H1 (cell line): Measurements from ENCODE around the gene SMAP1. TPM values are rescaled to one million over a fixed set of nuclear protein-coding genes. Genes with fewer than 3 reads are reported as not detected.

Experiments
- CTCF ChIA-PET: fragments of 300-600 bp; sonication (Branson Sonifier 250); formaldehyde crosslinking; loops from one replicate; lab custom pipeline; 2021; ENCODE audit not compliant: partially characterized antibody; lab: Charles Lee
- POLR2A ChIA-PET: fragments of 300-600 bp; sonication (Branson Sonifier 250); formaldehyde crosslinking; loops from one replicate; lab custom pipeline; 2021; ENCODE audit warnings: inconsistent platforms; ENCODE audit not compliant: partially characterized antibody; lab: Charles Lee
- DNase-seq, 2 experiments: peaks; one replicate each; pipeline versions ENCODE4 v3.0.0 to v3.0.0-alpha.2; 2010 to 2022; ENCODE audit warnings: low spot score in 2 of 2, low read depth in 1 of 2, mixed read lengths in 1 of 2
- FAIRE-seq: peaks from 2 replicates; lab custom pipeline; 2011; peaks lifted over from hg19 to GRCh38; lab: Jason Lieb, UNC
- H2AFZ ChIP-seq: 2 replicates; pipeline ENCODE4 v1.8.1; 2012; ENCODE audit warnings: low read length, inconsistent platforms
- H2AK5ac ChIP-seq: 2 replicates; pipeline ENCODE4 v1.6.1; 2013; ENCODE audit warnings: low read depth, low read length
- H2BK120ac ChIP-seq: replicated peaks from 2 replicates; pipeline ENCODE3; 2013; ENCODE audit warnings: low read depth, low read length, inconsistent platforms
- H2BK12ac ChIP-seq: 2 replicates; pipeline ENCODE4 v1.6.1; 2013; ENCODE audit warnings: low read depth, low read length
- H2BK15ac ChIP-seq: 2 replicates; pipeline ENCODE4 v1.6.1; 2013; ENCODE audit warnings: low read length
- H2BK20ac ChIP-seq: 2 replicates; pipeline ENCODE4 v1.6.1; 2013; ENCODE audit warnings: low read length
- H2BK5ac ChIP-seq: 2 replicates; pipeline ENCODE4 v1.6.1; 2013; ENCODE audit warnings: low read depth, low read length
- H3K14ac ChIP-seq: 2 replicates; pipeline ENCODE4 v1.6.1; 2013; ENCODE audit warnings: inconsistent platforms; ENCODE audit not compliant: insufficient read length
- H3K18ac ChIP-seq: 2 replicates; pipeline ENCODE4 v1.6.1; 2013; ENCODE audit warnings: low read length; ENCODE audit errors: extremely low read depth
- H3K23ac ChIP-seq: 2 replicates; pipeline ENCODE4 v1.6.1; 2013; ENCODE audit warnings: inconsistent platforms; ENCODE audit not compliant: insufficient read length
- H3K23me2 ChIP-seq: 2 replicates; pipeline ENCODE4 v1.6.1; 2013; ENCODE audit warnings: low read depth, low read length
- H3K27ac ChIP-seq: 2 replicates; pipeline ENCODE4 v1.6.1; 2011; ENCODE audit warnings: low read depth, low read length, inconsistent platforms
- H3K27me3 ChIP-seq, 4 experiments: replicated peaks in 1 of 4; 1 replicate in 1 of 4; 2 replicates in 3 of 4; pipeline versions ENCODE4 v1.6.1 to v1.8.1; 2011 to 2013; ENCODE audit warnings: low read length in 3 of 4, mild to moderate bottlenecking in 3 of 4, inconsistent platforms in 2 of 4, mixed read lengths in 2 of 4, moderate library complexity in 1 of 4; ENCODE audit not compliant: control insufficient read depth in 3 of 4, insufficient read depth in 3 of 4; ENCODE audit errors: extremely low read depth in 1 of 4
- H3K36me3 ChIP-seq, 4 experiments: 2 replicates each; pipeline versions ENCODE4 v1.6.1 to v1.8.1; 2011 to 2013; ENCODE audit warnings: mild to moderate bottlenecking in 4 of 4, low read length in 3 of 4, moderate library complexity in 2 of 4, control low read depth in 1 of 4, inconsistent platforms in 1 of 4; ENCODE audit not compliant: insufficient read depth in 4 of 4, control insufficient read depth in 2 of 4
- H3K4ac ChIP-seq: replicated peaks from 2 replicates; pipeline ENCODE3; 2013; ENCODE audit warnings: low read length, low read depth, mixed read lengths, inconsistent platforms; ENCODE audit not compliant: insufficient read length
- H3K4me1 ChIP-seq, 4 experiments: replicated peaks in 1 of 4; 1 replicate in 1 of 4; 2 replicates in 3 of 4; pipeline versions ENCODE4 v1.6.1 to v1.8.1; 2011 to 2013; ENCODE audit warnings: low read length in 3 of 4, inconsistent platforms in 2 of 4, mixed read lengths in 1 of 4; ENCODE audit not compliant: insufficient read depth in 4 of 4, control insufficient read depth in 3 of 4
- H3K4me2 ChIP-seq, 2 experiments: 2 replicates each; pipeline versions ENCODE4 v1.6.1 to v1.8.1; 2011 to 2013; ENCODE audit warnings: low read depth in 2 of 2, low read length in 2 of 2, control low read depth in 1 of 2, inconsistent platforms in 1 of 2, mild to moderate bottlenecking in 1 of 2; ENCODE audit not compliant: insufficient read depth in 1 of 2
- H3K4me3 ChIP-seq, 4 experiments: fragments of 200-600, 300-600 bp in 1 of 4; sonication (generic), shearing (Covaris generic), sonication (Bioruptor Twin) in 1 of 4; 2 replicates each; pipeline versions ENCODE4 v1.5.1 to v1.8.1; 2011 to 2016; ENCODE audit warnings: low read length in 4 of 4, low read depth in 3 of 4, control low read depth in 2 of 4, inconsistent platforms in 2 of 4, mild to moderate bottlenecking in 2 of 4, mixed read lengths in 1 of 4, moderate library complexity in 1 of 4; ENCODE audit not compliant: insufficient read depth in 2 of 4; ENCODE audit errors: extremely low read depth in 1 of 4
- H3K56ac ChIP-seq: replicated peaks from 2 replicates; pipeline ENCODE3; 2013; ENCODE audit warnings: low read depth, mild to moderate bottlenecking, mixed read lengths, low read length, inconsistent platforms; ENCODE audit not compliant: insufficient read length
- H3K79me1 ChIP-seq: 2 replicates; pipeline ENCODE4 v1.6.1; 2013; ENCODE audit warnings: low read depth, low read length, control low read depth
- H3K79me2 ChIP-seq, 2 experiments: 2 replicates each; pipeline versions ENCODE4 v1.6.1 to v1.8.1; 2012 to 2013; ENCODE audit warnings: low read length in 2 of 2, mild to moderate bottlenecking in 2 of 2, inconsistent platforms in 1 of 2; ENCODE audit not compliant: insufficient read depth in 2 of 2, control insufficient read depth in 1 of 2
- H3K9ac ChIP-seq, 4 experiments: replicated peaks in 1 of 4; 1 replicate in 1 of 4; 2 replicates in 3 of 4; pipeline versions ENCODE4 v1.6.1 to v1.8.1; 2011 to 2013; ENCODE audit warnings: low read depth in 3 of 4, low read length in 3 of 4, control low read depth in 2 of 4, mild to moderate bottlenecking in 2 of 4, moderate library complexity in 2 of 4, inconsistent platforms in 1 of 4; ENCODE audit errors: extremely low read depth in 1 of 4
- H3K9me3 ChIP-seq, 2 experiments: 2 replicates each; pipeline versions ENCODE4 v1.6.1 to v1.8.1; 2012 to 2013; ENCODE audit warnings: mild to moderate bottlenecking in 2 of 2, moderate library complexity in 2 of 2, control low read depth in 1 of 2, inconsistent platforms in 1 of 2, low read depth in 1 of 2, low read length in 1 of 2, mixed read lengths in 1 of 2; ENCODE audit not compliant: insufficient read depth in 2 of 2
- H4K20me1 ChIP-seq, 2 experiments: replicated peaks in 1 of 2; 2 replicates each; pipeline versions ENCODE3 to v1.8.1; 2011 to 2013; ENCODE audit warnings: inconsistent platforms in 2 of 2, low read length in 2 of 2, mild to moderate bottlenecking in 1 of 2; ENCODE audit not compliant: insufficient read depth in 2 of 2, control insufficient read depth in 1 of 2
- H4K5ac ChIP-seq: 2 replicates; pipeline ENCODE4 v1.6.1; 2013; ENCODE audit warnings: low read length, low read depth, mixed read lengths, inconsistent platforms; ENCODE audit not compliant: insufficient read length
- H4K8ac ChIP-seq: 2 replicates; pipeline ENCODE4 v1.8.0; 2013; ENCODE audit warnings: mild to moderate bottlenecking, moderate library complexity, low read length, inconsistent platforms; ENCODE audit not compliant: insufficient read depth; ENCODE audit errors: extremely low read depth
- H4K91ac ChIP-seq: replicated peaks from 2 replicates; pipeline ENCODE3; 2013; ENCODE audit warnings: low read length, mixed read lengths, inconsistent platforms; ENCODE audit not compliant: insufficient read length
- BACH1 ChIP-seq: IDR thresholded peaks from 2 replicates; pipeline ENCODE4 v1.6.1; 2012; ENCODE audit warnings: low read length, improper control_type of control experiment
- CHD1 ChIP-seq: IDR thresholded peaks from 2 replicates; pipeline ENCODE4 v1.6.1; 2012; ENCODE audit warnings: low read depth, low read length, improper control_type of control experiment
- CREB1 ChIP-seq: IDR thresholded peaks from 2 replicates; pipeline ENCODE4 v1.6.1; 2012; ENCODE audit warnings: inconsistent platforms
- GABPA ChIP-seq: IDR thresholded peaks from 2 replicates; pipeline ENCODE4 v1.6.1; 2011; ENCODE audit warnings: mild to moderate bottlenecking, low read length, moderate library complexity, borderline replicate concordance; ENCODE audit not compliant: insufficient read depth
- JUND ChIP-seq: IDR thresholded peaks from 2 replicates; pipeline ENCODE4 v1.6.1; 2011; ENCODE audit warnings: mild to moderate bottlenecking, improper control_type of control experiment, low read length
- KDM4A ChIP-seq: IDR thresholded peaks from one replicate; pipeline ENCODE4 v1.7.1; 2012; ENCODE audit warnings: low read depth, mild to moderate bottlenecking, moderate library complexity, low read length, inconsistent platforms; ENCODE audit not compliant: severe bottlenecking
- NRF1 ChIP-seq: IDR thresholded peaks from 2 replicates; pipeline ENCODE4 v1.6.1; 2011; ENCODE audit warnings: mild to moderate bottlenecking, low read depth, low read length, improper control_type of control experiment
- RFX5 ChIP-seq: IDR thresholded peaks from 2 replicates; pipeline ENCODE4 v1.6.1; 2011; ENCODE audit warnings: low read depth, low read length, improper control_type of control experiment, borderline replicate concordance
- SP1 ChIP-seq: IDR thresholded peaks from 2 replicates; pipeline ENCODE4 v1.6.1; 2011; ENCODE audit warnings: low read depth, low read length
- SP2 ChIP-seq: IDR thresholded peaks from 2 replicates; pipeline ENCODE4 v1.6.1; 2012; ENCODE audit warnings: mild to moderate bottlenecking, low read length, inconsistent platforms
- TAF1 ChIP-seq: IDR thresholded peaks from 2 replicates; pipeline ENCODE4 v1.6.1; 2011; ENCODE audit warnings: mild to moderate bottlenecking, low read depth, low read length
- TBP ChIP-seq: IDR thresholded peaks from 2 replicates; pipeline ENCODE4 v1.6.1; 2011; ENCODE audit warnings: low read depth, low read length, improper control_type of control experiment
- TEAD4 ChIP-seq: IDR thresholded peaks from 2 replicates; pipeline ENCODE4 v1.6.1; 2012; ENCODE audit warnings: low read depth, low read length, inconsistent platforms, mixed read lengths
- polyA plus RNA-seq, 7 experiments: library from polyadenylated mRNA; depleted of rRNA in 3 of 7; stranded (reverse) in 5 of 7; unstranded in 2 of 7; fragments of >200 nt in 5 of 7; fragments of 200-250 nt in 2 of 7; gene quantifications; 1 replicate in 5 of 7; 2 replicates in 1 of 7; 4 replicates in 1 of 7; pipeline versions ENCODE4 v1.2.1 to v1.2.3, GENCODE V29; 2011 to 2013; ENCODE audit warnings: missing spikeins in 2 of 7, mixed read lengths in 2 of 7
- total RNA-seq: library from RNA; stranded (reverse); fragmentation: NEBNext Ultra II Directional; extraction: Animal tissue kit (Norgen Biotek cat#: 25700); gene quantifications from 2 replicates; pipeline ENCODE4 v1.2.1, GENCODE V29; 2021
- TF ChIP-seq, protein P1 (sequence below), 3 experiments: IDR thresholded peaks; 1 replicate in 2 of 3; 2 replicates in 1 of 3; pipeline versions ENCODE4 v1.5.1 to v1.6.1; 2011; ENCODE audit warnings: low read length in 3 of 3, mild to moderate bottlenecking in 3 of 3, inconsistent platforms in 2 of 3, low read depth in 1 of 3, moderate library complexity in 1 of 3; ENCODE audit not compliant: insufficient read depth in 1 of 3; ENCODE audit errors: control extremely low read depth in 1 of 3

The SMAP1 gene
- total and polyA plus RNA-seq, 2 of the 8 experiments (the other 6 are each of a cell fraction or from before 2014, with no cell fraction given): 18.8 to 32.4 TPM

DNA sequence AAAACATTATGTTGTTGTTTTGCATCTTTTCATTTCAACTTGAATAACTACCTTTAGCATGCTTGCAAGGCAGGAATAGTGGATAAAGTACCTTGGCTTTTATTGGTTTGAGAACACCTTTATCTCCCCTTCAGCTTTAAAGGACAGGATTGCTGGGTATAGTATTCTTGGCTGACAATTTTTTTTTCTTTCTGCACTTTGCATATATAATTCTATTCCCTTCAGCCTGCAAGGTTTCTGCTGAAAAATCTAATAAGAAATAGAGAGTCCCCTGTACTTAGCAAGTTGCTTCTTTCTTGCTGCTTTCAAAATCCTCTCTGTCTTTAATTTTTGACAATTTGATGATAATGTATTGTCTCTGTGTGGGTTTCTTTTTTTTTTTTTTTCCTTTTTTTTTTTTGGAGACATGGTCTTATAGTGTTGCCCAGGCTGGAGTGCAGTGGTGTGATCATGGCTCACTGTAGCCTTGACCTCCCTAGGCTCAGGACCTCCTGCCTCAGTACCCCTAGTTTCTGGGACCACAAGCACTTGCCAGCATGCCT lies 47.1 kb downstream of the SMAP1 start:
- peaks cover 0 to 46% of the 10 kb centered on the region in 2 experiments; a peak in 3 of 4 replicates for H3K79me2 ChIP-seq
- H3K23ac ChIP-seq: no peak overlapping the region
- no peak overlapping the region for H2AFZ ChIP-seq
- no peak overlapping the region for H3K4me3 ChIP-seq
- FAIRE-seq (no peak), DNase-seq (no peak)
- H3K4ac ChIP-seq: no peak overlapping the region
- no peak overlapping the region for H2AK5ac ChIP-seq
- H4K91ac ChIP-seq: no peak overlapping the region
- peaks cover 3% of the 10 kb centered on the region; the same call in 1 of the 2 replicates for H3K79me1 ChIP-seq
- no peak overlapping the region for H3K4me2 ChIP-seq
- H2BK20ac ChIP-seq: no peak overlapping the region
- peaks cover 5 to 8% of the 10 kb centered on the region in 2 experiments; a peak in 3 of 4 replicates for H3K9me3 ChIP-seq
- H3K23me2 ChIP-seq: no peaks in the 10 kb centered on the region
- H2BK15ac ChIP-seq: no peak overlapping the region
- H3K27ac ChIP-seq: no peak overlapping the region
- no peak overlapping the region for H2BK5ac ChIP-seq
- no peak overlapping the region for H4K5ac ChIP-seq
- H2BK120ac ChIP-seq: no peak overlapping the region
- H2BK12ac ChIP-seq: no peak overlapping the region
- no peak overlapping the region for H3K14ac ChIP-seq
- ChIA-PET CTCF (no interaction called here), POLR2A (no interaction called here)
- no peak overlapping the region for H4K8ac ChIP-seq
- no peaks in the 10 kb centered on the region for H3K4me1 ChIP-seq
- H3K9ac ChIP-seq: no peak overlapping the region
- H3K56ac ChIP-seq: no peak overlapping the region
- H3K27me3 ChIP-seq: no peaks in the 10 kb centered on the region
- no peak overlapping the region for H3K18ac ChIP-seq
- H4K20me1 ChIP-seq: no peaks in the 10 kb centered on the region
- no peaks in the 10 kb centered on the region for H3K36me3 ChIP-seq
- no peak for TF ChIP-seq JUND
- TF ChIP-seq CHD1: no peak
- TF ChIP-seq SP2: no peak
- TF ChIP-seq TBP: no peak
- no peak for TF ChIP-seq TAF1
- TF ChIP-seq SP1: no peak
- TF ChIP-seq NRF1: no peak
- no peak for TF ChIP-seq GABPA
- TF ChIP-seq, protein P1, sequence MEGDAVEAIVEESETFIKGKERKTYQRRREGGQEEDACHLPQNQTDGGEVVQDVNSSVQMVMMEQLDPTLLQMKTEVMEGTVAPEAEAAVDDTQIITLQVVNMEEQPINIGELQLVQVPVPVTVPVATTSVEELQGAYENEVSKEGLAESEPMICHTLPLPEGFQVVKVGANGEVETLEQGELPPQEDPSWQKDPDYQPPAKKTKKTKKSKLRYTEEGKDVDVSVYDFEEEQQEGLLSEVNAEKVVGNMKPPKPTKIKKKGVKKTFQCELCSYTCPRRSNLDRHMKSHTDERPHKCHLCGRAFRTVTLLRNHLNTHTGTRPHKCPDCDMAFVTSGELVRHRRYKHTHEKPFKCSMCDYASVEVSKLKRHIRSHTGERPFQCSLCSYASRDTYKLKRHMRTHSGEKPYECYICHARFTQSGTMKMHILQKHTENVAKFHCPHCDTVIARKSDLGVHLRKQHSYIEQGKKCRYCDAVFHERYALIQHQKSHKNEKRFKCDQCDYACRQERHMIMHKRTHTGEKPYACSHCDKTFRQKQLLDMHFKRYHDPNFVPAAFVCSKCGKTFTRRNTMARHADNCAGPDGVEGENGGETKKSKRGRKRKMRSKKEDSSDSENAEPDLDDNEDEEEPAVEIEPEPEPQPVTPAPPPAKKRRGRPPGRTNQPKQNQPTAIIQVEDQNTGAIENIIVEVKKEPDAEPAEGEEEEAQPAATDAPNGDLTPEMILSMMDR (IDR thresholded peaks at IDR 0.05; ENCODE audit: control extremely low read depth in 1 of 3, insufficient read depth in 1 of 3, low read depth in 1 of 3, low read length in 3 of 3): no peak
- TF ChIP-seq CREB1: no peak
- TF ChIP-seq RFX5: no peak
- no peak for TF ChIP-seq KDM4A
- TF ChIP-seq BACH1: no peak
- no peak for TF ChIP-seq TEAD4
